NCI-H526 (cell line): ENCODE data around the gene ZSCAN21.
"Not testable (repeated sequence)": the region's sequence is repeated elsewhere in the genome, so short reads cannot be mapped to it uniquely, and the experiment has no call there.

Experiments
- DNase-seq, 2 experiments: peaks; one replicate each; lab custom pipeline; 2025; lab: John Stamatoyannopoulos, UW

Gene ZSCAN21

GRCh38 chr7:100049441-100050291, at the start of gene ZSCAN21:
ZSCAN21 (plus strand) TSS chr7:100049774; CDS start chr7:100057007, 7,233 bp downstream.
- DNase-seq = peak; percentile 74 to 93

- DNase-seq = no peak
Measured at GRCh38 chr7:100000239-100000638, 49.3 kb upstream of the ZSCAN21 start.

- DNase-seq = peak in 1 of 2 experiments; percentile 43
Measured at GRCh38 chr7:100003711-100004661, 45.6 kb upstream of the ZSCAN21 start.

- DNase-seq = no peak
Measured at GRCh38 chr7:100007887-100008286, 41.7 kb upstream of the ZSCAN21 start.

GRCh38 chr7:100008525-100008924, 41.0 kb upstream of the ZSCAN21 start:
- DNase-seq = no peak

- DNase-seq = not testable (repeated sequence)
Measured at GRCh38 chr7:100009952-100010351, 39.6 kb upstream of the ZSCAN21 start.

GRCh38 chr7:100010901-100011300, 38.7 kb upstream of the ZSCAN21 start:
- no peak for DNase-seq

GRCh38 chr7:100011516-100011915, 38.1 kb upstream of the ZSCAN21 start:
- no peak for DNase-seq

- not testable (repeated sequence) for DNase-seq
Measured at GRCh38 chr7:100012385-100013327, 36.9 kb upstream of the ZSCAN21 start.

- no peak for DNase-seq
Measured at GRCh38 chr7:100013328-100013676, 36.3 kb upstream of the ZSCAN21 start.

- DNase-seq = peak; percentile 92 to 97
Measured at GRCh38 chr7:100015232-100016214, 34.1 kb upstream of the ZSCAN21 start, which contains the start of gene ZKSCAN1. ZKSCAN1 (plus strand) TSS chr7:100015596; CDS start chr7:100023507, 7,911 bp downstream.

GRCh38 chr7:100016215-100016901, 33.2 kb upstream of the ZSCAN21 start:
- DNase-seq = no peak

GRCh38 chr7:100017300-100017699, 32.3 kb upstream of the ZSCAN21 start:
- no peak for DNase-seq

- no peak for DNase-seq
Measured at GRCh38 chr7:100017875-100018274, 31.7 kb upstream of the ZSCAN21 start.

- DNase-seq = no peak
Measured at GRCh38 chr7:100019908-100020307, 29.7 kb upstream of the ZSCAN21 start.

- DNase-seq = no peak
Measured at GRCh38 chr7:100021297-100021696, 28.3 kb upstream of the ZSCAN21 start.

- peak in 1 of 2 experiments; percentile 15 for DNase-seq
Measured at GRCh38 chr7:100022621-100023020, 27.0 kb upstream of the ZSCAN21 start.

GRCh38 chr7:100023526-100023925, 26.0 kb upstream of the ZSCAN21 start:
- DNase-seq = no peak

GRCh38 chr7:100024020-100024619, 25.5 kb upstream of the ZSCAN21 start:
- DNase-seq = no peak
